T-helper 2 cell treated with Interferon-gamma antibody and Interleukin-4, amounts not matched to agents 5 μg/mL and 100 μg/mL, for 36 hours (primary cell): ENCODE measurements around the gene TNKS2.
A peak's percentile ranks its signal among the peaks of the same experiment; 100 is the strongest.
"Not testable (repeated sequence)": the region's sequence is repeated elsewhere in the genome, so short reads cannot be mapped to it uniquely, and the experiment has no call there.

Experiments
- DNase-seq: peaks from one replicate; pipeline ENCODE4 v3.0.0; 2021; ENCODE audit warnings: low spot score
- H3K27ac Mint-ChIP-seq: one replicate; pipeline ENCODE4 v1.8.0; 2021; ENCODE audit warnings: mild to moderate bottlenecking, mixed read lengths
- H3K27me3 Mint-ChIP-seq: one replicate; pipeline ENCODE4 v1.8.0; 2021; ENCODE audit warnings: low read depth, mixed read lengths
- H3K36me3 Mint-ChIP-seq: one replicate; pipeline ENCODE4 v1.8.0; 2021; ENCODE audit warnings: low read depth, mixed read lengths
- H3K4me1 Mint-ChIP-seq: one replicate; pipeline ENCODE4 v1.8.0; 2021; ENCODE audit warnings: low read depth, mixed read lengths
- H3K4me3 Mint-ChIP-seq: one replicate; pipeline ENCODE4 v1.8.0; 2022; ENCODE audit warnings: mild to moderate bottlenecking, moderate library complexity, mixed read lengths
- H3K9me3 Mint-ChIP-seq: one replicate; pipeline ENCODE4 v1.8.0; 2021; ENCODE audit warnings: mixed read lengths

TNKS2 gene

GRCh38 chr10:91797874-91798648 is at the start of gene TNKS2:
TNKS2 (plus strand) TSS chr10:91798426; CDS start chr10:91798691, 265 bp downstream.
- Mint-ChIP-seq H3K27ac (peak within 1 kb of the TSS; percentile 95), H3K9me3 (no peaks in the 10 kb centered on the region), H3K36me3 (peaks cover 33% of the 10 kb centered on the region), H3K4me3 (peak within 1 kb of the TSS; percentile 91), H3K27me3 (peaks cover 4% of the 10 kb centered on the region), H3K4me1 (peaks cover 46% of the 10 kb centered on the region)
- DNase-seq: peak; percentile 95

- H3K9me3 Mint-ChIP-seq: not testable (repeated sequence)
These were observed 48.6 kb upstream of the TNKS2 start for GRCh38 chr10:91749592-91749991.

GRCh38 chr10:91756286-91756685 is 41.9 kb upstream of the TNKS2 start:
- Mint-ChIP-seq H3K36me3 (no peaks in the 10 kb centered on the region), H3K4me3 (no peak overlapping the region), H3K27me3 (peaks cover 33% of the 10 kb centered on the region), H3K27ac (no peak overlapping the region), H3K9me3 (no peaks in the 10 kb centered on the region), H3K4me1 (no peaks in the 10 kb centered on the region)
- DNase-seq: no peak

More at GRCh38 chr10:91749592-91749991, 48.6 kb upstream of the TNKS2 start:
- H3K4me1 Mint-ChIP-seq, DNase-seq, H3K4me3 Mint-ChIP-seq, H3K27ac Mint-ChIP-seq, H3K36me3 Mint-ChIP-seq: not testable (repeated sequence)
- peaks cover 21% of the 10 kb centered on the region for H3K27me3 Mint-ChIP-seq

DNA sequence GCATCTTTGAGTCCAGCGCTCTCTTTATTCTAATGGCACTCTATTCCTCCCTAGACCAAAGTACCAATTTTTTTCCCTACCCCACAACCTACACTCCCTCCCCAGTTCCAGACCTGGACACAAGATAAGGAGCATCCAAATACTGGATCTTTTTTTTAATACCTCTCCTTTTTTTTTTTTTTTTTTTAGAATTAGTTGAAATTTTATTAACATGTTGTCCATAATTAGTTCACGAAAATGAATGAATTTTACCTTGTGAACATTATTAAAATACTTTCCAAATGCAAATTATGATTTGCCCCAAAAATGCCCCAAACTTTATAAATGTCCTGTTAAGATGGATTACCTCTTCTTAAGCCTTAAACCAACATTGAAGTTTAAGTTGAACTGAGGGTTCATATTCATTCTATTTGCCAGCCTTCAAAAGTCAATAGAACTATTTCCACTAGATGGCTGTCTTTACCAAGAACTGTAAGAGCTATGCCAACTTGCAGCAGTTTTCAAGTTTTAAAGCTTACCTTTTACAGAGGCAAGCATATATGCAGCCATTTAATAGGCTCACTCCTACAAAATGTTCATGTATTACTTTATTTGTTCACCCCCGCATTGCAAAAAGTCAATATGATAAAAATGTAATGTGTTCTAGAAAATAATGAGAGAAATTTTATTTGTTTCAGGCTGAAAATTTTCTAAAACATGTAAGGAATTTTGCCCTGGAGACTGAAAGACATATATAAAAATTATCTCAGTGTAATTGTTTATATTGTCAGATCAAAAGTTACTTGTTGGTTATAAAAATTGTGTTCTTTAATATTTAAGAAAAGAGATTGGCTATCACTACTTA is 39.7 kb upstream of the TNKS2 start:
- Mint-ChIP-seq H3K4me1 (no peaks in the 10 kb centered on the region), H3K36me3 (no peaks in the 10 kb centered on the region), H3K27ac (no peak overlapping the region), H3K27me3 (peaks cover 48% of the 10 kb centered on the region), H3K4me3 (no peak overlapping the region), H3K9me3 (no peaks in the 10 kb centered on the region)
- no peak for DNase-seq

- H3K9me3 Mint-ChIP-seq: no peaks in the 10 kb centered on the region
These were observed 38.6 kb upstream of the TNKS2 start for GRCh38 chr10:91759581-91759986.

GRCh38 chr10:91761721-91762120 is 36.5 kb upstream of the TNKS2 start:
- DNase-seq: no peak
- Mint-ChIP-seq H3K27me3 (peaks cover 50% of the 10 kb centered on the region), H3K9me3 (no peaks in the 10 kb centered on the region), H3K27ac (no peak overlapping the region), H3K4me1 (no peaks in the 10 kb centered on the region), H3K36me3 (no peaks in the 10 kb centered on the region), H3K4me3 (no peak overlapping the region)

More at GRCh38 chr10:91759581-91759986, 38.6 kb upstream of the TNKS2 start:
- H3K27ac Mint-ChIP-seq: no peak overlapping the region
- H3K4me1 Mint-ChIP-seq: no peaks in the 10 kb centered on the region
- H3K36me3 Mint-ChIP-seq: no peaks in the 10 kb centered on the region
- H3K27me3 Mint-ChIP-seq: peaks cover 54% of the 10 kb centered on the region
- H3K4me3 Mint-ChIP-seq: no peak overlapping the region
- no peak for DNase-seq

DNA sequence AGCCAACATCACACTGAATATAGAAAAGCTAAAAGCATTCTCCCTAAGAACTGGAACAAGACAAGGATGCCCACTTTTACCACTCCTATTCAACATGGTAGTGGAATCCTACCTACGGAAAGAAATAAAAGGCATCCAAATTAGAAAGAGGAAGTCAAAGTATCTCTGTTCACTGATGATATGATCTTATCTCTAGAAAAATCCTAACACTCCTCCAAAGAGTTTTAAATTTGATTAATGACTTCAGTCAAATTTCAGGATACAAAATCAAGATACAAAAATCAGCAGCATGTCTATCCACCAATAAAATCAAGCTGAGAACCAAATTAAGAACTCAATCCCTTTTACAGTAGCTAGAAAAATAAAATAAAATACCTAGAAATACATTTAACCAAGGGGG is 35.3 kb upstream of the TNKS2 start:
- no peak overlapping the region for H3K4me3 Mint-ChIP-seq
- H3K36me3 Mint-ChIP-seq: no peaks in the 10 kb centered on the region
- peaks cover 46% of the 10 kb centered on the region for H3K27me3 Mint-ChIP-seq
- no peak for DNase-seq
- H3K4me1 Mint-ChIP-seq: no peaks in the 10 kb centered on the region
- no peak overlapping the region for H3K27ac Mint-ChIP-seq
- no peaks in the 10 kb centered on the region for H3K9me3 Mint-ChIP-seq

GRCh38 chr10:91766676-91767075 is 31.6 kb upstream of the TNKS2 start:
- no peaks in the 10 kb centered on the region for H3K4me1 Mint-ChIP-seq
- no peak for DNase-seq
- H3K9me3 Mint-ChIP-seq: no peaks in the 10 kb centered on the region
- no peak overlapping the region for H3K4me3 Mint-ChIP-seq
- peaks cover 32% of the 10 kb centered on the region for H3K27me3 Mint-ChIP-seq
- no peak overlapping the region for H3K27ac Mint-ChIP-seq
- no peaks in the 10 kb centered on the region for H3K36me3 Mint-ChIP-seq

GRCh38 chr10:91768123-91768522 is 30.1 kb upstream of the TNKS2 start:
- no peak overlapping the region for H3K4me3 Mint-ChIP-seq
- H3K9me3 Mint-ChIP-seq: no peaks in the 10 kb centered on the region
- no peak overlapping the region for H3K27ac Mint-ChIP-seq
- H3K27me3 Mint-ChIP-seq: peaks cover 19% of the 10 kb centered on the region
- no peak for DNase-seq
- no peaks in the 10 kb centered on the region for H3K36me3 Mint-ChIP-seq
- H3K4me1 Mint-ChIP-seq: no peaks in the 10 kb centered on the region

DNA sequence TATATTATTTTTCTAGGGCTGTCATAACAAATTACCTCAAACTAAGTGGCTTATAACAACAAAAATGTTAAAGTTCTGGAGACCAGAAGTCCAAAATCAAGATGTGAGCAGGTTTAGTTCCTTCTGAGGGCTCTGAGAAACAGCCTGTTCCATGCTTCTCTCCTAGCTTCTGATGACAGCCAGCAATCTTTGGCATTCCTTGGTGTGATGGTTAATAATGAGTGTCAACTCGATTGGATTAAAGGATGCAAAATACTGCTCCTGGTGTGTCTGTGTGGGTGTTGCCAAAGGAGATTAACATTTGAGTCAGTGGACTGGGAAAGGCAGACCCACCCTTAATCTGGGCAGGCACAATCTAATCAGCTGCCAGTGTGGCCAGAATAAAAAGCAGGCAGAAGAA is 26.3 kb upstream of the TNKS2 start:
- peaks cover 13% of the 10 kb centered on the region for H3K27me3 Mint-ChIP-seq
- DNase-seq: no peak
- H3K27ac Mint-ChIP-seq: no peak overlapping the region
- no peaks in the 10 kb centered on the region for H3K36me3 Mint-ChIP-seq
- no peaks in the 10 kb centered on the region for H3K4me1 Mint-ChIP-seq
- H3K4me3 Mint-ChIP-seq: no peak overlapping the region
- H3K9me3 Mint-ChIP-seq: no peaks in the 10 kb centered on the region

DNA sequence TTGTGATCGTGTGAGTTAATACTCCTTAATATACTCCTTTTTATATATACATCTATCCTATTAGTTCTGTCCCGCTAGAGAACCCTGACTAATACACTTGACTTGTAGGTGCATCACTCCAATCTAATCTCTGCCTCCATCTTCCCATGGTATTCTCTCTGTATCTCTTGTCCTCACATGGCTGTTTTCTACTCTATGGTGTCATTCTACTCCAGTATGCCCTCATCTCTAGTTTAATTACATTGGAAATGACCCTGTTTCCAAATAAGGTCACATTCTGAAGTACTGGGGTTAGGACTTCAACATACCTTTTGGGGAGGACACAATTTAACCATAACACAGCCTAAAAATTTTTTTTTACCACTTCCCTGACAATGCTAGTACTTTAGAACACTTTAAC is 25.8 kb upstream of the TNKS2 start:
- Mint-ChIP-seq H3K4me1 (no peaks in the 10 kb centered on the region), H3K36me3 (no peaks in the 10 kb centered on the region), H3K27me3 (peaks cover 13% of the 10 kb centered on the region), H3K9me3 (no peaks in the 10 kb centered on the region), H3K4me3 (no peak overlapping the region), H3K27ac (no peak overlapping the region)
- no peak for DNase-seq

- Mint-ChIP-seq H3K9me3 (no peaks in the 10 kb centered on the region), H3K27me3 (peaks cover 14% of the 10 kb centered on the region), H3K36me3 (no peaks in the 10 kb centered on the region), H3K27ac (no peak overlapping the region), H3K4me3 (no peak overlapping the region), H3K4me1 (no peaks in the 10 kb centered on the region)
- DNase-seq: no peak
These were observed 25.4 kb upstream of the TNKS2 start for GRCh38 chr10:91772869-91773268.

- H3K27ac Mint-ChIP-seq: no peak overlapping the region
These were observed 23.7 kb upstream of the TNKS2 start for GRCh38 chr10:91774571-91774970.

DNA sequence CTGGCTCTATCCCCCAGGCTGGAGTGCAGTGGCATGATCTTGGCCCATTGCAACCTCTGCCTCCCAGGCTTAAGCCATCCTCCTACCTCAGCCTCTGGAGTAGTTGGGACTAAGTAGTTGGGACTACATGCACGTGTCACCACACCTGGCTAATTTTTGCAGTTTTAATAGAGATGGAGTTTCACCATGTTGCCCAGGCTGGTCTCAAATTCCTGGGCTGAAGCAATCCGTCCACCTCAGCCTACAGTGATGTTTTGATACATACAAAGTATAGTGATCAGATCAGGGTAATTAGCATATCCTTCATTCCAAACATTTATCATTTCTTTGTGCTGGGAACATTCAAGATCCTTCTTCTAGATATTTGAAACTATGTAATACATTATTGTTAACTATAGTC is 22.5 kb upstream of the TNKS2 start:
- peaks cover 29% of the 10 kb centered on the region for H3K27me3 Mint-ChIP-seq
- no peak overlapping the region for H3K4me3 Mint-ChIP-seq
- H3K27ac Mint-ChIP-seq: no peak overlapping the region
- no peaks in the 10 kb centered on the region for H3K36me3 Mint-ChIP-seq
- no peaks in the 10 kb centered on the region for H3K4me1 Mint-ChIP-seq
- no peaks in the 10 kb centered on the region for H3K9me3 Mint-ChIP-seq
- no peak for DNase-seq

More at GRCh38 chr10:91774571-91774970, 23.7 kb upstream of the TNKS2 start:
- Mint-ChIP-seq H3K4me1 (no peaks in the 10 kb centered on the region), H3K9me3 (no peaks in the 10 kb centered on the region), H3K27me3 (peaks cover 26% of the 10 kb centered on the region), H3K36me3 (no peaks in the 10 kb centered on the region), H3K4me3 (no peak overlapping the region)
- no peak for DNase-seq
